Stimulated activated CD4-positive, alpha-beta T cell treated with anti-CD3 and anti-CD28 coated beads, Interleukin-12 subunit alpha, Interleukin-12 subunit beta, amount 100 ng/mL, for 4 hours (primary cell): ENCODE measurements around the gene DCTN2.

ENCODE experiments used
- DNase-seq: peaks from one replicate; pipeline ENCODE4 v3.0.0-alpha.2; 2020

Gene DCTN2

GRCh38 chr12:57549203-57549908, 2.4 kb upstream of the DCTN2 start:
- DNase-seq, result no peak

DNA sequence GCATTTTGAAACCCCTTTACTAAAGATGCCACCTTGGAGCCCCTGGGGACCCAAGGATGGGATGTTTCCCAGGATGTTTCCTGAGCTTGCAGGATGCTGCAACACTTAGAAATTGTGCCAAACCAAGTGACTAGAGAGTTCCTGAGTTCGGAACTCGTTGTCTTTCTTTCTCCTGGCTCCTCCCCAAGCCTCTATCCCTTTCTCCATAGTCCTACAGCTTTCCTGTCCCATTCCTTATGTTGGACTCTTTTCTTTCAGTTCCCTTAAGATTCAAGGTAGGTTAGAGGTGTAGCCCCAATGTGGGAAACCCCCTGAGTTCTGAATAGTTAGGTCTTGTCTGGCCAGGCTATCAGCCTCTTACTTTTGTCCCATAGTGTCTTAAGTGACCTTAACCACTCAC, 1.5 kb upstream of the DCTN2 start:
- DNase-seq, result no peak

GRCh38 chr12:57548013-57548315, 972 bp upstream of the DCTN2 start:
- no peak for DNase-seq

DNA sequence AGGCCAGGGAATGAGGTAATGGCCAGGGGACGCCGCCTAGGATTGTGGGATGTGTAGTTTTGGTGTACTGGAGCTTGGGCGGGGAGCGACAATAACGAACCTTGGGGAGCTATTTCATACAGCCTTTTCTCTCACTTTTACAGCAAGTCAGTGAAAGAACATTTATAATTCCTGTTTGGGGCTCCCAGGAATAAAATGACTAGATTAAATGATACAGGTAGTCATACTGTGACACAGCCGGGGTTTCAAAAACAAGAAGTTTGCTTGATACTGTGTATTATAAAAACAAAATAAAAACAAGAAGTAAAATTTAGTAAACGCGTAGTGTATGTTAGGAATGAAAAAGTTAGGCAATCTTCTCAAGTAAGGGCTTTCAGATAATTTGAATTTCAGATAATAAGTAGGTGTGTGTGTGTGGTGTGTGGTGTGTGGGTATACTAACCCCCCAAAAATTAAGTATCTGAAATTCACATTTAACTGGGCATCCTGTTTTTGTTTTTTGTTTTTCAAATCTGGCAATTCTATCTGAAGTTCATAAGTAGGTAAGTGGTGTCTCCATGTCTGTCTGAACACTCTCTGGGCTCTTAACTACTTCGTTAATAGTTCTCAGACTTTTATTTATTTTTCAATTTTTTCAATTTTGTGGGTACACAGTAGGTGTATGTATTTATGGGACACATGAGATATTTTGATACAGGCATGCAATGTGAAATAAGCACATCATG, 458 bp upstream of the DCTN2 start:
- no peak for DNase-seq

DNA sequence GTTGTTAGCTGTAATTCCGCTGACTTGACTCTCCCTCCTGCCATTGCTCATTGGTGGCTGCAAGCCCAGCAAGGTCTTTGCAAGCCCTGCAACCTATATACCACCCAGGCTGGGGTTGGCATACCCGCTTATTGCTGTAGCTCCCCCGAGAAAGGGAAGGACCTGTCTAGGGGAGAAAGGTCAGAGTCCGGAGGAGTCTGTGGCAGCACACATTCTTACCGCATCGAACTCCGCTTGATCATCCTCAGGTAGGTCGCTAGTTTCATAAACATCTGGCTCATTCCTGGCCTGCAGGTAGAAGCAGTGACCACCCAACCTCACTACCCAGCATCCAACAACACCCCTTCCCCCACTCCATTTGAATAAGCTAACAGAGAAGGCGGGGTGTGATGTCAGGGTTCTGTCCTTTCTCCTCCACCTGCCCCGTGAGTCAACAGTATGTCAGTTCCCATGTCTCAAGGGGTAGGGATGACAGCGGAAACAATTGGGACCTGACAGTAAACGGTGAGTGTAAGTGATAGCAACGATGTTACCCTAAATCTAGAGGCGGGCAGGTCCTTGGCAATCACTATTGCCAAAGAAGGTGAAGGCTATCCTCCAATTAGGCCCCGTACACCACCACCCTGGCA, 1.1 kb downstream of the DCTN2 start:
- DNase-seq, result no peak

- no peak for DNase-seq
These were observed 3.4 kb downstream of the DCTN2 start for GRCh38 chr12:57543581-57543980.

DNA sequence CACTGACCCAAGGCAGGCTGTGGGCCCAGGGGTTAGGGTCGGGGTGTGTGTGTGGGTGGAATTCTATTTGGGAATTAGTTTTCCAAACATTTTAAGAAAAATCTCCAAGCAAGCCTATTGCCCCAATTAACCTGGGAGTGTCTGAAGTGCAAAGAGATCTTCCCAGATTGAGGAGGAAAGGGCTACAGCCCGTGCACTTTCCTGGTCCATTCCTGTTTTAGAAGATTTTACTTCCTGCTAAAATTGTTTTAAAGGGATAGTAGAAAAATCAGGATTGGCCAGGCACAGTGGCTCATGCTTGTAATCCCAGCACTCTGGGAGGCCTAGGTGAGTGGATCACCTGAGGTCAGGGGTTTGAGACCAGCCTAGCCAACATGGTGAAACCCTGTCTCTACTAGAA, 5.3 kb downstream of the DCTN2 start:
- DNase-seq, result no peak

- DNase-seq, result no peak
These were observed 6.0 kb downstream of the DCTN2 start for GRCh38 chr12:57541001-57541400.

- DNase-seq, result no peak
These were observed 7.7 kb downstream of the DCTN2 start for GRCh38 chr12:57539134-57539768.

DNA sequence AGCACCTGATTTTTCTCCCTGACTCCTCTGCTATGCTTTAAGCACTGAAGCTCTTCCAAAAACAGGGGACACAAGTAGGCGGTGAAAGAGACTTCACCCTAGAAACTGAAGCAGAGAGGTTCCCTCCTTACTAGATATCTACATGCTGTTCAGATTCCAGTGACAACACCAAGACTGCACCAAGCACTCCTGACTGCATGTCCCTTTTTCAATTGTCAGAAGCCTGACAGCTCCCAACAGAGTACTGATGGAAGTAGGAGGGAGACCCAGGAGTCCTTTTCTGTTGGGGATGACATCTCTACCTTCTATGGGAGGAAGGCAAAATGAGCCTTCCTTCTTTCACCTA, 10.4 kb downstream of the DCTN2 start:
- no peak for DNase-seq

GRCh38 chr12:57535764-57536596, 11.0 kb downstream of the DCTN2 start:
- DNase-seq, result no peak

GRCh38 chr12:57534991-57535543, 11.9 kb downstream of the DCTN2 start:
- DNase-seq, result no peak

DNA sequence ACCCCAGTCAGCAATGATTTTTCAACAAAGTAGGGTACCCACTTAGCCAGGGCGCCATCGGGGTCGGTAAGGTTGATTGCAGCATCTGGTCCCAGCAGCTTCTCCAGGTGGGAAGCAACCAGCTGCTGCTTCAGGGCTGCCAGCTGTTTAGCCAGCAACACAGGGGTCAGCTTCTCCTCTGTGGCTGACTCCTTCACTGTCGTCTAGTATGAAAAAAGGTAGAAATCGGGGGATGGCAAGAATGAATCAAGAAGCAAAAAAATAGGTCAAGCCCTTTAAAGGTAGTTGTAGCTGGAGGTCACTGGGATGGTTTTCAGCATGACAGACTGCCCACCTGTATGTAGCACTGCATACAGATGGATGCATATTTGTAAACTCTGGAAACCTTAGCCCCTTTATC, 12.7 kb downstream of the DCTN2 start:
- no peak for DNase-seq

DNA sequence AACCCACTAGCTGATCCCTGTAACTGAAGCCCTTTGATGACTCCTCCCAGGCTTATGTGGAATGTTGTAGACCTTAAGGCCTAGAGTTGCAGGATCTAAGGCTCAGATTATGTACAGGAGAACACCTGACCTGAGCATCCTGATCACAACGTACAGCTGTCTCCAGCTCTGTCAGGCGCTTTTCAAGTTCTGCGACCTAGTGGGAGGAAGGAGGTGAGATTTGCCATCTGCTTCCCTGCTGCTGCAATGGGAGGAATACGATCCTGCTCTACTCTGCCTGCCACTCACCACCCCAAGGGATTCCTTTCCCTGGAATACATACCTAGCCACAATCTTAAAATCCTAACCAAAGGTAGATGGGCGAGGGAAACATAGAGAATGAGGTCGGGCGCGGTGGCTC, 13.9 kb downstream of the DCTN2 start:
- DNase-seq, result no peak

GRCh38 chr12:57531836-57532235, 15.2 kb downstream of the DCTN2 start:
- DNase-seq, result no peak

- no peak for DNase-seq
These were observed 16.4 kb downstream of the DCTN2 start for GRCh38 chr12:57530396-57531142.

GRCh38 chr12:57529831-57530230, 17.2 kb downstream of the DCTN2 start:
- DNase-seq, result no peak

DNA sequence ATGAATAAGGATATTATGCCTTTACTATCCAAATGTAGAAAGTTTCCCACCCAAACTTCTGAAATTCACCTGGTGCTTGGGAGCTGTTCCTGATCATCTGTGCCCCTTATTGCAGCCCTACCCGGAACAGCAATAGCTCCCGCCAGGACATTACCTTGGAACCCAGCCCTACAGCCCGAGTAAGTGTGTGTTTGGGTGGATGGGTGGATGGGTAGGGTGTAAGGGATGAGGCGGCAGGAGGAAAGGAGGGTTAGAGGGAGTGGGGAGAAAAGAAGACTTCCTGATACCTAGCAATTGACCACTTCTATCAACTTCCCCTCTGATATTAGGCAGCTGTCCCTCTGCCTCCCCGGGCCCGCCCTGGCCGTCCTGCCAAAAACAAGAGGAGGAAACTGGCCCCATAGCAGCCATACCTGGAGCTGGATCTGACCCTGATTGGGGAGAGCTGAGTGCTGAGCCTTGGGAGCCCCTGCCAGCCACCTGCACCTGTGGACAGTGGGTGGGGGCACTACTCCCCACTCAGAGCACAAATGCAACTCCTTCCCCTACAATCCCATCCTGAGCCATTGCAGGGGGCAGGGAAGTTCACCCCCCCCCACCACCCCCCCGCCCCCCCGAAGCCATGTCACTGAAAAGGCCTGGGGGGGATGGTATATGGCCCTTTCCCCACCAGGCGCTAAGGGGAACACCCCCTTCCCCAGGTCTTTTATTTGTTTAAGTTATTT, 18.0 kb downstream of the DCTN2 start:
- DNase-seq, result no peak

DNA sequence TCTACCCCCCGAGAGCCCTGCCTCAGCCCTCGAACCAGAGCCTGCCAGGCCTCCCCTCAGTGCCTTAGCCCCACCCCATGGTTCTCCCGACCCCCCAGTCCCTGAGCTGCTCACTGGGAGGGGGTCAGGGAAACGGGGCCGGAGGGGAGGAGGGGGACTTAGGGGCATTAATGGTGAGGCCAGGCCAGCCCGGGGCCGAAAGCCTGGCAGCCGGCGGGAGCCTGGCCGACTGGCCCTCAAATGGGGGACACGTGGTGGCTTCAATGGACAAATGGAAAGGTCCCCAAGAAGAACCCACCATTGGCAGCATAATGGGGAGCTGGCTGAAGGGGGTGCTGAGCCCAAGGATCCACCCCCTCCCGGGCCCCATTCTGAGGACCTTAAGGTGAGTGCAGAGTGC, 18.8 kb downstream of the DCTN2 start:
- DNase-seq, result no peak

DNA sequence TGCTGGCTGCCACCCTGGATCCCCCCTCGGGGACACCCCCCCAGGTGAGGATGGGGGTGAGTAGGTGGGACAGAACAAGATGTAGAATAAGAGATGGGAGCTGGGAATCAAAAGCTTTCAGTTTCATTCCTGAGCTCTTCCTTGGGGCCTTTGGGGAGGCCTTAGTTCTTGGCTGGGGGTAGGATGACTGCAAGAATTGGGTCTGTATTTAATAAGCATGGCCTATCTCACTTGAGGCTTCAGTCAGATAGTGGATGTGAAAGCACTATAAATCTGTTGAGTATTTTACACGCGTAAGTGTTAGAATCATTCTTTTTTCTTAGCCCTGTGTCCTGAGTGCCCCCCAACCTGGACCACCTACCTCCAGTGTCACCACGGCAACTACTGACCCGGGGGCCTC, 19.8 kb downstream of the DCTN2 start:
- no peak for DNase-seq

DNA sequence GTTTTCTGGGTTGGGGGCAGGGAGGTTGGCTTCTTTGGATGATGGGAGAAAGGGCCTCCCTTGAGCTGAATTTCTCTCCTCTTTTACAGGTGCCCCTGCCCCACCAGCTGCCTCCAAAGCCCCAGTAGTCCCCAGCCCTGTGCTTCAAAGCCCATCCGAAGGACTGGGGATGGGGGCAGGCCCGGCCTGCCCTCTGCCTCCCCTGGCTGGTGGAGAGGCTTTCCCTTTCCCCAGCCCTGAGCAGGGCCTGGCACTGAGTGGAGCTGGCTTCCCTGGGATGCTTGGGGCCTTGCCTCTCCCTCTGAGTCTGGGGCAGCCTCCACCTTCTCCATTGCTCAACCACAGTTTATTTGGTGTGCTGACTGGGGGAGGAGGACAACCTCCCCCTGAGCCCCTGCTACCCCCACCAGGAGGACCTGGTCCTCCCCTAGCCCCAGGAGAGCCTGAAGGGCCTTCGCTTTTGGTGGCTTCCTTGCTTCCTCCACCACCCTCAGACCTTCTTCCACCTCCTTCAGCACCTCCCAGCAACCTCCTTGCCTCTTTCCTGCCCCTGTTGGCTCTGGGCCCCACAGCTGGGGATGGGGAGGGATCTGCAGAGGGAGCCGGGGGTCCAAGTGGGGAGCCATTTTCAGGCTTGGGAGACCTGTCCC, 20.4 kb downstream of the DCTN2 start:
- DNase-seq, result no peak
